Activated CD4-positive, CD25-positive, alpha-beta regulatory T cell (primary cell): ENCODE measurements around the gene SLC66A3.

Experiments used
- DNase-seq, 4 experiments: peaks; one replicate each; lab custom pipeline; 2025; lab: John Stamatoyannopoulos, UW

SLC66A3 gene

GRCh38 chr2:11213975-11214374 is 58.7 kb downstream of the SLC66A3 start:
- no peak for DNase-seq

- DNase-seq = no peak
Observed at GRCh38 chr2:11214770-11215169, 59.5 kb downstream of the SLC66A3 start.

- DNase-seq = no peak
Observed at GRCh38 chr2:11215407-11215806, 60.1 kb downstream of the SLC66A3 start.

- no peak for DNase-seq
Observed at GRCh38 chr2:11220445-11220844, 65.2 kb downstream of the SLC66A3 start.

- DNase-seq = no peak
Observed at GRCh38 chr2:11222845-11223244, 67.6 kb downstream of the SLC66A3 start.

GRCh38 chr2:11224887-11225286 is 69.6 kb downstream of the SLC66A3 start:
- no peak for DNase-seq

GRCh38 chr2:11227595-11227994 is 72.3 kb downstream of the SLC66A3 start:
- DNase-seq = no peak
